Stomach (tissue), 4 donors: ENCODE data around the gene C1orf53.

Source experiments
- CTCF ChIP-seq, 7 experiments: fragments of 450-650 bp in 4 of 7; fragments of 200-600 bp in 3 of 7; sonication (generic) in 3 of 7; IDR thresholded peaks; one replicate each; pipeline ENCODE4 v1.5.1; 2016 to 2019; ENCODE audit warnings: antibody characterized with exemption in 7 of 7, control low read depth in 2 of 7, mild to moderate bottlenecking in 1 of 7
- EP300 ChIP-seq: sonication (generic); formaldehyde crosslinking; IDR thresholded peaks from one replicate; pipeline ENCODE4 v1.6.1; 2017; ENCODE audit warnings: antibody characterized with exemption
- POLR2A ChIP-seq, 4 donors: fragments of 450-650 bp; IDR thresholded peaks; one replicate each; pipeline ENCODE4 v1.6.1; 2016; ENCODE audit warnings: antibody characterized with exemption in 4 of 4, control low read depth in 2 of 4, mild to moderate bottlenecking in 1 of 4, moderate library complexity in 1 of 4
- POLR2AphosphoS5 ChIP-seq, 3 donors: sonication (generic); formaldehyde crosslinking; IDR thresholded peaks; one replicate each; pipeline ENCODE4 v1.6.1; 2016; ENCODE audit warnings: antibody characterized with exemption in 3 of 3

- TF ChIP-seq CTCF (IDR thresholded peaks at IDR 0.05) (no peak), EP300 (no peak), POLR2A (IDR thresholded peaks at IDR 0.05) (no peak), POLR2AphosphoS5 (IDR thresholded peaks at IDR 0.05) (no peak)
These were observed 30.6 kb downstream of the C1orf53 start for GRCh38 chr1:197933016-197933415.
